Body of pancreas (tissue), 4 donors: ENCODE measurements around the gene EBP.
A peak's percentile ranks its signal among the peaks of the same experiment; 100 is the strongest.

Experiments used
- POLR2A ChIP-seq, 3 donors: fragments of 450-650 bp; IDR thresholded peaks; one replicate each; pipeline ENCODE4 v1.6.1; 2016; ENCODE audit warnings: antibody characterized with exemption in 3 of 3, mild to moderate bottlenecking in 2 of 3
- TF ChIP-seq, protein P1 (sequence below), 7 experiments: fragments of 450-650 bp in 4 of 7; fragments of 200-600 bp in 3 of 7; sonication (generic) in 3 of 7; IDR thresholded peaks; one replicate each; pipeline ENCODE4 v1.5.1; 2016 to 2019; ENCODE audit warnings: antibody characterized with exemption in 7 of 7

DNA sequence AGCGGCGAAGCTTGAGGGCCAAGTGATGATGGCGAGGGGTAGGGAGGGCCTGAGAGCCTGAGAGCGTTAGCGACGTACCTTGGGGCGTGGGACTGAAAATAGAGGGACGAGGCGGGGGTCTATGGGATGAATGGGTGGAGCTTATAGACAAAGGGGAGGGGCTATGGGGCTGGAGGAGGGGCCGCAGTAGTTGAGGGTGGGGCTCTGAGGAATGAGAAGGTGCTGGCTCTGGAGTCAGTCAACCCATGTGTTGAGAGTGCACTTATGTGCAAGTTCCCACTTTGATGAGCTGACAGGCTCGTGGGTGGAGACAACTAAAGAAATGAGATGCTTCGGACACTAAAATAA is 18.4 kb downstream of the EBP start:
- TF ChIP-seq, protein P1, sequence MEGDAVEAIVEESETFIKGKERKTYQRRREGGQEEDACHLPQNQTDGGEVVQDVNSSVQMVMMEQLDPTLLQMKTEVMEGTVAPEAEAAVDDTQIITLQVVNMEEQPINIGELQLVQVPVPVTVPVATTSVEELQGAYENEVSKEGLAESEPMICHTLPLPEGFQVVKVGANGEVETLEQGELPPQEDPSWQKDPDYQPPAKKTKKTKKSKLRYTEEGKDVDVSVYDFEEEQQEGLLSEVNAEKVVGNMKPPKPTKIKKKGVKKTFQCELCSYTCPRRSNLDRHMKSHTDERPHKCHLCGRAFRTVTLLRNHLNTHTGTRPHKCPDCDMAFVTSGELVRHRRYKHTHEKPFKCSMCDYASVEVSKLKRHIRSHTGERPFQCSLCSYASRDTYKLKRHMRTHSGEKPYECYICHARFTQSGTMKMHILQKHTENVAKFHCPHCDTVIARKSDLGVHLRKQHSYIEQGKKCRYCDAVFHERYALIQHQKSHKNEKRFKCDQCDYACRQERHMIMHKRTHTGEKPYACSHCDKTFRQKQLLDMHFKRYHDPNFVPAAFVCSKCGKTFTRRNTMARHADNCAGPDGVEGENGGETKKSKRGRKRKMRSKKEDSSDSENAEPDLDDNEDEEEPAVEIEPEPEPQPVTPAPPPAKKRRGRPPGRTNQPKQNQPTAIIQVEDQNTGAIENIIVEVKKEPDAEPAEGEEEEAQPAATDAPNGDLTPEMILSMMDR (IDR thresholded peaks at IDR 0.05) = peak in 3 of 7 experiments; percentile 2 to 4 (median 3)
- no peak for TF ChIP-seq POLR2A (IDR thresholded peaks at IDR 0.05)
